Measurements from ENCODE around the gene PDE6H. TPM values are rescaled to one million over a fixed set of nuclear protein-coding genes. Genes with fewer than 3 reads are reported as not detected.

Gene PDE6H
- total RNA-seq, 4 donors from 2014 or later: not detected

- no peak overlapping the region for H3K27ac ChIP-seq
- TF ChIP-seq POLR2A (IDR thresholded peaks at IDR 0.05) (no peak), EP300 (IDR thresholded peaks at IDR 0.05) (no peak), POLR2AphosphoS5 (IDR thresholded peaks at IDR 0.05) (no peak)
- TF ChIP-seq, protein P1, sequence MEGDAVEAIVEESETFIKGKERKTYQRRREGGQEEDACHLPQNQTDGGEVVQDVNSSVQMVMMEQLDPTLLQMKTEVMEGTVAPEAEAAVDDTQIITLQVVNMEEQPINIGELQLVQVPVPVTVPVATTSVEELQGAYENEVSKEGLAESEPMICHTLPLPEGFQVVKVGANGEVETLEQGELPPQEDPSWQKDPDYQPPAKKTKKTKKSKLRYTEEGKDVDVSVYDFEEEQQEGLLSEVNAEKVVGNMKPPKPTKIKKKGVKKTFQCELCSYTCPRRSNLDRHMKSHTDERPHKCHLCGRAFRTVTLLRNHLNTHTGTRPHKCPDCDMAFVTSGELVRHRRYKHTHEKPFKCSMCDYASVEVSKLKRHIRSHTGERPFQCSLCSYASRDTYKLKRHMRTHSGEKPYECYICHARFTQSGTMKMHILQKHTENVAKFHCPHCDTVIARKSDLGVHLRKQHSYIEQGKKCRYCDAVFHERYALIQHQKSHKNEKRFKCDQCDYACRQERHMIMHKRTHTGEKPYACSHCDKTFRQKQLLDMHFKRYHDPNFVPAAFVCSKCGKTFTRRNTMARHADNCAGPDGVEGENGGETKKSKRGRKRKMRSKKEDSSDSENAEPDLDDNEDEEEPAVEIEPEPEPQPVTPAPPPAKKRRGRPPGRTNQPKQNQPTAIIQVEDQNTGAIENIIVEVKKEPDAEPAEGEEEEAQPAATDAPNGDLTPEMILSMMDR (IDR thresholded peaks at IDR 0.05): no peak
- peaks cover 0 to 4% (median 0%) of the 10 kb centered on the region in 3 donors for H3K9me3 ChIP-seq
- ATAC-seq: no peak
- H3K4me3 ChIP-seq: no peak overlapping the region
- no peaks in the 10 kb centered on the region for H3K4me1 ChIP-seq
- 72 to 77% methylated on average over 3 of the region's 3 CpGs for WGBS, 2 donors (ENCODE audit: low coverage in 1 of 2)
- no peaks in the 10 kb centered on the region for H3K36me3 ChIP-seq
- H3K27me3 ChIP-seq: no peaks in the 10 kb centered on the region
Measured at GRCh38 chr12:15020156-15020555, 47.3 kb downstream of the PDE6H start.

Other genes with a start within 250 kb of the PDE6H start
- 10 to 100 TPM; 13.5 to 24.3 (median 21.1) TPM for gene WBP11, start 169.6 kb upstream of the PDE6H start, total RNA-seq
- gene C12orf60, start 169.4 kb upstream of the PDE6H start, total RNA-seq: 1 to 10 TPM in 2 of 4 donors, under 1 TPM in 2; 0.40 to 1.5 (median 1.0) TPM
- under 1 TPM in 3 of 4 donors, not detected in 1; 0.13 to 0.57 (median 0.31) TPM for gene SMCO3, start 158.9 kb upstream of the PDE6H start, total RNA-seq
- gene ART4, start 129.5 kb upstream of the PDE6H start, total RNA-seq: 1 to 10 TPM in 1 of 4 donors, under 1 TPM in 3; 0.13 to 1.7 (median 0.62) TPM
- 100 to 1,000 TPM; 506 to 706 (median 636) TPM for gene MGP, start 87.2 kb upstream of the PDE6H start, total RNA-seq
- 1 to 10 TPM in 1 of 4 donors, under 1 TPM in 2, not detected in 1; 0.54 to 3.4 (median 0.96) TPM for gene ERP27, start 34.5 kb upstream of the PDE6H start, total RNA-seq
- 100 to 1,000 TPM in 1 of 4 donors, 10 to 100 TPM in 3; 22.4 to 108 (median 74.2) TPM for gene ARHGDIB, start 11.4 kb upstream of the PDE6H start, total RNA-seq
- gene RERG, start 248.4 kb downstream of the PDE6H start, total RNA-seq: 10 to 100 TPM; 13.6 to 32.0 (median 19.8) TPM

Measured in gastroesophageal sphincter (tissue), 4 donors.